ENCODE measurements around the gene IL11.

Gene IL11

GRCh38 chr19:55391191-55391670 lies 21.0 kb upstream of the IL11 start:
- DNase-seq (ENCODE audit: low spot score): no peak

GRCh38 chr19:55390461-55390880 lies 20.2 kb upstream of the IL11 start:
- no peak for DNase-seq (ENCODE audit: low spot score)

- DNase-seq (ENCODE audit: low spot score): no peak
These were observed 19.4 kb upstream of the IL11 start for GRCh38 chr19:55389386-55390317.

DNA sequence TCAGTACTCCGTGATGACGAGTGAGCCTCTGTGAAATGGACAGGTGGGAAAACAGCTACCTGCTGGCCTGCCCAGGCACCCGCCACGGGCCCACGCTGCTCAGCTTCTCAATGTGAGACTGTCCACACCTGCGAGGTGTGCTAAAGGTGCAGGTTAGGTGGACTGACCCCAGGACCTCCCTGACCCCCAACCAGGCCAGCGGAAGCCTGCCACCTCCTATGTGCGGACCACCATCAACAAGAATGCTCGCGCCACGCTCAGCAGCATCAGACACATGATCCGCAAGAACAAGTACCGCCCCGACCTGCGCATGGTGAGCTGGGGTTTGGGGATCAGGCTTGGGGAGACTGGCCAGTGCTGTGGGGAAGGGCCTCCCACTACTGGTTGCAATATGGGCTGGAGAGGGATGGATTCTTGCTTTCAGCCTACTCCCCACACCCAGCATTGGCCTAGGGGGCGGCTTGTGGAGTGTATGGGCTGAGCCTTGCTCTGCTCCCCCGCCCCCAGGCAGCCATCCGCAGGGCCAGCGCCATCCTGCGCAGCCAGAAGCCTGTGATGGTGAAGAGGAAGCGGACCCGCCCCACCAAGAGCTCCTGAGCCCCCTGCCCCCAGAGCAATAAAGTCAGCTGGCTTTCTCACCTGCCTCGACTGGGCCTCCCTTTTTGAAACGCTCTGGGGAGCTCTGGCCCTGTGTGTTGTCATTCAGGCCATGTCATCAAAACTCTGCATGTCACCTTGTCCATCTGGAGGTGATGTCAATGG lies 17.7 kb upstream of the IL11 start:
- DNase-seq (ENCODE audit: low spot score): no peak

DNA sequence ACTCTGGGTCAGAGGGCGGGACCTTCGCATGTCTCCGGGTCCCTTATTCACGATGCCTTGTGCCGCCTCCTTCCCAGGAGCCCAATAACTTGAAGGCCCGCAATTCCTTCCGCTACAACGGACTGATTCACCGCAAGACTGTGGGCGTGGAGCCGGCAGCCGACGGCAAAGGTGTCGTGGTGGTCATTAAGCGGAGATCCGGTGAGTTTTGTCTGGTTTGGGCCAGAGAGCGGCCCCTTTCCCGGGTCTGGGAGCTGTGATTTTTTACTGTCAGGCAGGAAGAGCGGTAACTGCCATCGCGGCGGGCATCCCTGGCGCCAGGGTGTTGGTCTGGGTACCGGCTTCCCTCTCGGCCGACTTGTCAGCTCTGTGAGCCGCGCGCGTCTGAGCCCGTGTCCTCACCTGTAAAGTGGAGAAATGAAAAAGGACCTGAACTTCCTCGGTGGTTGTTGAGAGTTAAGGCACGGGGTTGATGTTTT lies 16.3 kb upstream of the IL11 start:
- no peak for DNase-seq (ENCODE audit: low spot score)

DNA sequence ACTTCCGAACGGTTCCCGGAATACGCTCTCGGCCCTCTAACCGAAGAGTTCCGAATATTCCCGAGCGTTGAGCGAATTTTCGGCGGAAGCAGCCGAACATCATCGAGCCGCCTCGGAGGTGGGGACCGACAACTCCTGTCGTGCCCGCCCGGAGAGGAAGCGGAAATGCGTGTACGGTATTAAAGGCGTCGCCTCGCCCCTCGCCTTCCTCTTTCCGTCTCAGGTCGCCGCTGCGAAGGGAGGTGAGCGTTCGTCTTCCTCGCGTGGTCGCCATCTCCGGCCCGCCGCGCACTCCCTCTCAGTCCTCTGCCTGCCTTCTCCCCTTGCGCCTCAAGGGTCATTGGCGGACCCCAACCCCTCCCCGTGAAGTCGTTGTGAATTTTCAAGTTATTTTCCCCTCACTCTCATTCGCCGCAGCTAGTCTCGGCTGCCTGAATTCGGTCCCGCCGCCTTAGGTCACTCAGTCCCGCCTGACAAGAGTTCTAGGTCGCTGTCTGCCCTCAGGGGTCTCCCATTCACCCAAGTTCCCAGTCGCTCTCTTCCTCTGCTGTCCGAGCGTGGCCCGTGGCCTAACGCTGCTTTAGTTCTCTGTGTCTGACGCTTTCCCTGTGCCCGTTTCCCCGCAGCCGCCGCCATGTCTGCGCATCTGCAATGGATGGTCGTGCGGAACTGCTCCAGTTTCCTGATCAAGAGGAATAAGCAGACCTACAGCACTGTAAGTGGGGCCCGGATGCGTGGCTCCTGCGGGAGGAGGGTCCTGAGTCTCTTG lies 15.6 kb upstream of the IL11 start, which contains the start of gene RPL28:
Gene RPL28 (plus strand): TSS at position 209 of the 769 bp plus-strand sequence. CDS start 426 bp downstream, at position 635.
- DNase-seq (ENCODE audit: low spot score): peak; percentile 98

- peak; percentile 97 for DNase-seq (ENCODE audit: low spot score)
These were observed 14.9 kb upstream of the IL11 start for GRCh38 chr19:55384920-55385723.

GRCh38 chr19:55384131-55384919 lies 14.1 kb upstream of the IL11 start, which contains the start of gene TMEM238:
Gene TMEM238, minus strand, starts transcription at chr19:55384292. Its CDS starts 33 bp downstream, at chr19:55384259.
- DNase-seq (ENCODE audit: low spot score): peak; percentile 23

DNA sequence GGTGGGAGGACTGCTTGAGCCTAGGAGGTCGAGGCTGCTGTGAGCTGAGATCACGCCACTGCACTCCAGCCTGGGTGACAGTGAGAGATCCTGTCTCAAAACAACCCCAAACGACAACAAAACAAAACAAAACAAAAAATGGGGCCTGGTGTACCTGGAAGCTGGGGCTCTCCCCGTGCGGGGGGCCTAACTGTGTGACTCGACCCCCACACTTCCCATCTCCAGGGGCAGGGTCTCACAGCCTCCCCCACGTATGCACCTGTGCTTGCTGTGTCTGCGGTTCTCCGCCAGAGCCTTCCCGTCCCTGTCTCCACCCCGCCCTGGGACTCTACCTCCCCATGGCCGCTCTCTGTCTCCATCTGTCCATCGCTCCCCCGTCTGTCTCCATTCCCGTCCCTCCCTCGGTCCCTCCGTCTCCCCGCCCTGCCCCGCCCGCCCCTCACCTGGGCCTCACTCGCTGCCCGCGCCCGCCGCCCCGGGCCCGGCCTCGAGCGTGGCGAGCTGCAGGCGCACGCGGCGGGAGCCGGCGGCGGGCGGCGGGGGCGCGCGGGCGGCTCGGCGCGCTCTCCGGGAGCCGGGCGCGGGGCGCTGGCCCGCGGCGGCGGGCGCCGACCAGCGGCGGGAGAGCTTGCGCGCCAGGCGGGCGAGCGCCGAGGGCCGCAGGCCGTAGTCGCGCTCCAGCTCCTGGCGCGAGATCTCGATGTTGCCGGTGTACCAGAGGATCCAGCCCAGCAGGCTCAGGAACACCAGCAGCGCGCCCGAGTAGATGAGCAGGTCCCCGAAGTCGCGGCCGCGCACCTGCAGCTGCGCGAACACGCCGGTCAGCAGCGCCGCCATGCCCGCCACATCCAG lies 13.2 kb upstream of the IL11 start:
- DNase-seq (ENCODE audit: low spot score): peak; percentile 17

DNA sequence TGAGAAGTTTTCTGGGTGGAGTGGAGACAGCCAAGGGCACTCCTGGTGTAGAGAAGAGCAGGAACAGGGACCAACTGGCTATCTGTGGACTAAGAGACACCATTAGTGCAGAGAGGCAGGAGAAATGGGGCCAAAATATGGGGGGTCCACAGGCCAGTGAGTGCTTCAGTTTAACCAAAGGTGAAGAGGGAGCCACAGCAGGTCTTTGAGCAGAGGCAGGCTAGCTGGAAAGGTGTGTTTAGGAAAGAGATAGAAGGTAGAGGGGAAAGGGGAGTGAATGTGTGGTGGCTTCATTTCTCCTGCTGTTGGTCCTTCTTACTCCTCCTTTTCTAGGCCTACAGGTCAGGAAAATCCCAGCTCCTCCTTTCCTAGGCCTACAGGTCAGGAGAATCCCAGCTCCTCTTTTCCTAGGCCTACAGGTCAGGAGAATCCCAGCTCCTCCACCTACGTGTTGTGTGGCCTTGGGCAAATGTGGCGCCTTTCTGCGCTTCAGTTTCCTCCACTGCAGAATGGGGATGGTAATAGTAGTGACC lies 12.3 kb upstream of the IL11 start:
- DNase-seq (ENCODE audit: low spot score): no peak

GRCh38 chr19:55382013-55382412 lies 11.8 kb upstream of the IL11 start:
- no peak for DNase-seq (ENCODE audit: low spot score)

DNA sequence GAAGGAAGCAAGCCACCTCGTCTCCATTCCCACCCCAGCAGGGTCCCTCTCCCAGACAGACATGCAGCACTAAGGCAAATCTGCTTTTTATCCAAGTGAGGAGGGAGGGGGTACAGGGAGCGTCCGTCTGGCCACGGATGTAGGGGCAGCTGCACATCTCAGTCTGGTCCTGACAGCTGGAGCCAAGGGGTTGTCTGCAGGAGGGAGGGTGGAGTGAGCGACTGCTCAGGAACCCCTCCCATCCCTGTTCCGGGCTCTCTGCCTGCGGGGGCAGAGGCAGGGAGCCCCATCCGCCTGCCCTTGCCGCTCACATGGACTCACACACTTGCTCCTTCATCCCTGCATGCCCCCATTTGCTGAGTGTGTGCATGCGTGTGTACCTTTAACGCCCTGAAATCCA lies 8.9 kb upstream of the IL11 start:
- no peak for DNase-seq (ENCODE audit: low spot score)

DNA sequence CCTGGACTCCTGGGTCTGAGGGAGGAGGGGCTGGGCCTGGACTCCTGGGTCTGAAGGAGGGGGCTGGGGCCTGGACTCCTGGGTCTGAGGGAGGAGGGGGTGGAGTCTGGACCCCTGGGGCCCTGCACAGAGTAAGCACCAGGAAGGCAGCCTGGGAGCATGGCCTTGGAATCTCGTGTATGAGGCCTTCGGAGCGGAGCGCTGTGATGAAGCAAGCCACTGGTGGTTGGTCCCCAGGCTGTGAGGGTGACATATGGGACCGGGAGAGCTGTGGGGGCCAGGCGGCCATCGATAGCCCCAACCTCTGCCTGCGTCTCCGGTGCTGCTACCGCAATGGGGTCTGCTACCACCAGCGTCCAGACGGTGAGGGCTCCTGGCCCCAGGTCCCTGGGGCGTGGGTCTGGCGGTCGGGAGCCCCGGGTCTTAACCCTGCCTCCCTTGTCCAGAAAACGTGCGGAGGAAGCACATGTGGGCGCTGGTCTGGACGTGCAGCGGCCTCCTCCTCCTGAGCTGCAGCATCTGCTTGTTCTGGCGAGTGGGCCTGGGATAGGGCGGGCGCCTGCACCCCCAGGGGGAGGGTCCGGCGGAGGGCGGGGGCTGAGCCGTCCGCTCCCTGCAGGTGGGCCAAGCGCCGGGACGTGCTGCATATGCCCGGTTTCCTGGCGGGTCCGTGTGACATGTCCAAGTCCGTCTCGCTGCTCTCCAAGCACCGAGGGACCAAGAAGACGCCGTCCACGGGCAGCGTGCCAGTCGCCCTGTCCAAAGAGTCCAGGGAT lies 7.3 kb upstream of the IL11 start:
- DNase-seq (ENCODE audit: low spot score): no peak

- DNase-seq (ENCODE audit: low spot score): no peak
These were observed 6.1 kb upstream of the IL11 start, which contains the start of gene TMEM190 for GRCh38 chr19:55376241-55376933. Gene TMEM190, plus strand, starts transcription at chr19:55376826. Its CDS starts 28 bp downstream, at chr19:55376854.

GRCh38 chr19:55373993-55374757 lies 3.9 kb upstream of the IL11 start:
- DNase-seq (ENCODE audit: low spot score): no peak

DNA sequence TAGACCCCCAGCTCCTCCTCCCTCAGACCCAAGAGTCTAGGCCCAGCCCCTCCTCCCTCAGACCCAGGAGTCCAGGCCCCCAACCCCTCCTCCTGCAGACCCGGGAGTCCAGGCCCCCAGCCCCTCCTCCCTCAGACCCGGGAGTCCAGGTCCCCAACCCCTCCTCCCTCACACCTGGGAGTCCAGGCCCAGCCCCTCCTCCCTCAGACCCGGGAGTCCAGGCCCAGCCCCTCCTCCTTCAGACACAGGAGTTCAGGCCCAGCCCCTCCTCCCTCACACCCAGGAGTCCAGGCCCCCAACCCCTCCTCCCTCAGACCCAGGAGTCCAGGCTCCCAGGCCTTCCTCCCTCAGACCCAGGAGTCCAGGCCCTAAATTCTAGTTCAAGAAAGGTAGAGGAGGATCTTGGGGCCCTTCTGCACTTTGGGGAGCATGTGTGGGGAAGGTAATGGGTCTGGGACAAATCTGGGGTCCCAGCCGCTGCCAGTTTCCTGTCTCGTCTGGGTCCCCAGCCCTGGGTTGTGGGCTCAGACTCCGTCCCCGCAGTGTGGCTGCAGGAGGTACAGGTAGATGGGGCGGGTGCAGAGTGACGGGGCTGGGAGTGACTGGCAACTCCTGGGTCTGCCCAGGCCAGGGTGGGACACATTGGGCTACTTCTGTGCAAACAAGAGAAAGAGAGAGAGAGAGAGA lies 3.2 kb upstream of the IL11 start:
- DNase-seq (ENCODE audit: low spot score): no peak
